Endothelial cell of umbilical vein (primary cell): ENCODE results near the gene PLXND1. TPM values are rescaled to one million over a fixed set of nuclear protein-coding genes. Genes with fewer than 3 reads are reported as not detected.

Experiments used
- BruUV-seq: library from RNA; stranded (reverse); fragments of 400-500 nt; replicated peaks from 2 replicates; lab custom pipeline; 2021; lab: Mats Ljungman, UMichigan
- CTCF ChIA-PET: fragments of 300-600, 350-600 bp; sonication (Branson Sonifier 250); formaldehyde crosslinking; loops from one replicate; lab custom pipeline; 2021; ENCODE audit warnings: antibody characterized with exemption, inconsistent platforms; lab: Charles Lee
- POLR2A ChIA-PET: fragments of 300-600, 350-600 bp; sonication (Branson Sonifier 250); formaldehyde crosslinking; loops from one replicate; lab custom pipeline; 2021; ENCODE audit warnings: antibody characterized with exemption, inconsistent platforms; lab: Charles Lee
- DNase-seq: peaks from one replicate; pipeline ENCODE4 v3.0.0-alpha.2; 2011; ENCODE audit warnings: low read depth, low spot score
- FAIRE-seq: peaks from 2 replicates; lab custom pipeline; 2011; peaks lifted over from hg19 to GRCh38; lab: Jason Lieb, UNC
- H2AFZ ChIP-seq: 2 replicates; pipeline ENCODE4 v1.6.0; 2012; ENCODE audit warnings: low read depth, low read length, control low read depth, inconsistent platforms
- H3K27ac ChIP-seq: 2 replicates; pipeline ENCODE4 v1.5.1; 2011; ENCODE audit warnings: low read depth, mild to moderate bottlenecking, control low read depth, low read length, moderate library complexity; ENCODE audit not compliant: insufficient read depth
- H3K27me3 ChIP-seq, 2 experiments: 2 replicates each; pipeline versions ENCODE4 v1.6.0 to v1.6.1; 2011; ENCODE audit warnings: low read length in 2 of 2, mixed read lengths in 1 of 2; ENCODE audit not compliant: control insufficient read depth in 2 of 2, insufficient read depth in 2 of 2
- H3K36me3 ChIP-seq, 2 experiments: 2 replicates in 1 of 2; 3 replicates in 1 of 2; pipeline ENCODE4 v1.5.1; 2011; ENCODE audit warnings: low read length in 2 of 2, mild to moderate bottlenecking in 1 of 2, moderate library complexity in 1 of 2; ENCODE audit not compliant: control insufficient read depth in 2 of 2, insufficient read depth in 2 of 2; ENCODE audit errors: extremely low read depth in 1 of 2
- H3K4me1 ChIP-seq: 3 replicates; pipeline ENCODE4 v1.5.1; 2011; ENCODE audit warnings: mild to moderate bottlenecking, low read length; ENCODE audit not compliant: control insufficient read depth, insufficient read depth; ENCODE audit errors: extremely low read depth
- H3K4me2 ChIP-seq: 2 replicates; pipeline ENCODE4 v1.6.1; 2011; ENCODE audit warnings: low read length, control low read depth, mixed read lengths; ENCODE audit not compliant: insufficient read depth
- H3K4me3 ChIP-seq, 3 experiments: fragments of 200-600 bp in 1 of 3; sonication (generic), shearing (Covaris generic) in 1 of 3; replicated peaks in 1 of 3; 2 replicates each; pipeline ENCODE4 v1.5.1; 2011 to 2016; ENCODE audit warnings: control low read depth in 3 of 3, low read length in 3 of 3, mild to moderate bottlenecking in 2 of 3, inconsistent platforms in 1 of 3, low read depth in 1 of 3, moderate library complexity in 1 of 3; ENCODE audit not compliant: insufficient read depth in 1 of 3
- H3K79me2 ChIP-seq: 2 replicates; pipeline ENCODE4 v1.6.0; 2012; ENCODE audit warnings: low read length, inconsistent platforms; ENCODE audit not compliant: control insufficient read depth, insufficient read depth
- H3K9ac ChIP-seq: replicated peaks from 2 replicates; pipeline ENCODE3; 2011; ENCODE audit warnings: low read length, control low read depth; ENCODE audit not compliant: insufficient read depth; ENCODE audit errors: extremely low read depth
- H3K9me1 ChIP-seq: replicated peaks from 3 replicates; pipeline ENCODE4 v1.6.0; 2011; ENCODE audit warnings: mild to moderate bottlenecking, low read length; ENCODE audit not compliant: control insufficient read depth, insufficient read depth; ENCODE audit errors: extremely low read depth
- H3K9me3 ChIP-seq: replicated peaks from 2 replicates; pipeline ENCODE4 v1.5.1; 2012; ENCODE audit warnings: low read length, inconsistent platforms; ENCODE audit not compliant: control insufficient read depth, insufficient read depth
- H4K20me1 ChIP-seq: replicated peaks from 2 replicates; pipeline ENCODE3; 2011; ENCODE audit warnings: mild to moderate bottlenecking, low read length; ENCODE audit not compliant: control insufficient read depth, insufficient read depth; ENCODE audit errors: extremely low read depth
- CTCF ChIP-seq, 2 donors: IDR thresholded peaks; 1 replicate in 1 of 2; 2 replicates in 1 of 2; pipeline ENCODE4 v1.5.1; 2011; ENCODE audit warnings: low read length in 2 of 2, mild to moderate bottlenecking in 2 of 2, moderate library complexity in 2 of 2, control low read depth in 1 of 2, inconsistent platforms in 1 of 2, low read depth in 1 of 2; ENCODE audit not compliant: insufficient read depth in 1 of 2; ENCODE audit errors: extremely low read depth in 1 of 2
- EZH2 ChIP-seq: IDR thresholded peaks from 2 replicates; pipeline ENCODE4 v1.6.1; 2012; ENCODE audit warnings: borderline replicate concordance, low read depth, mild to moderate bottlenecking, moderate library complexity, low read length, inconsistent platforms; ENCODE audit not compliant: severe bottlenecking
- FOS ChIP-seq: IDR thresholded peaks from 2 replicates; pipeline ENCODE4 v1.6.1; 2011; ENCODE audit warnings: mild to moderate bottlenecking, low read length, moderate library complexity, borderline replicate concordance; ENCODE audit not compliant: insufficient read depth
- GATA2 ChIP-seq: IDR thresholded peaks from 2 replicates; pipeline ENCODE4 v1.7.0; 2011; ENCODE audit warnings: low read depth, mild to moderate bottlenecking, moderate library complexity, mixed read lengths, low read length; ENCODE audit not compliant: insufficient read length, insufficient read depth
- JUN ChIP-seq: IDR thresholded peaks from 2 replicates; pipeline ENCODE4 v1.6.1; 2011; ENCODE audit warnings: borderline replicate concordance, low read depth; ENCODE audit not compliant: insufficient read length, insufficient read depth
- MAX ChIP-seq: IDR thresholded peaks from 2 replicates; pipeline ENCODE4 v1.6.1; 2011; ENCODE audit not compliant: insufficient read depth, insufficient read length
- MYC ChIP-seq: IDR thresholded peaks from one replicate; pipeline ENCODE4 v1.6.1; 2011; ENCODE audit warnings: mild to moderate bottlenecking, low read depth, low read length
- POLR2A ChIP-seq: IDR thresholded peaks from 2 replicates; pipeline ENCODE4 v1.6.1; 2012; ENCODE audit warnings: low read depth, mild to moderate bottlenecking, control low read depth, low read length
- POLR2AphosphoS5 ChIP-seq: IDR thresholded peaks from 2 replicates; pipeline ENCODE4 v1.6.1; 2012; ENCODE audit warnings: low read depth, mild to moderate bottlenecking, control low read depth, low read length, moderate library complexity; ENCODE audit not compliant: insufficient read depth
- dilution Hi-C: fragments of 300-500 bp; cut with MboI; formaldehyde crosslinking; loops from one replicate; pipeline ENCODE4 v1.15.0; 2019; ENCODE audit warnings: low sequenced_read_pairs; ENCODE audit not compliant: extremely low pct_ligation_motif_present
- intact Hi-C: fragments of 100-400 bp; cut with micrococcal nuclease; formaldehyde crosslinking; loops from one replicate; pipeline ENCODE4 v1.10.0; 2022
- polyA plus RNA-seq, 4 experiments: library from polyadenylated mRNA; depleted of rRNA in 3 of 4; stranded (reverse) in 3 of 4; unstranded in 1 of 4; fragments of >200 nt; gene quantifications; 2 replicates each; pipeline versions ENCODE4 v1.2.1 to v1.2.3, GENCODE V29; 2011 to 2012; ENCODE audit warnings: missing spikeins in 1 of 4
- total RNA-seq: library from RNA; stranded (reverse); gene quantifications from 2 replicates; pipeline ENCODE4 v1.2.3, GENCODE V29; 2021

The PLXND1 gene
- total and polyA plus RNA-seq, 2 donors (not counting 3 experiments of a cell fraction or from before 2014, with no cell fraction given), result 300 to 834 TPM

- TF ChIP-seq EZH2 (no peak), GATA2 (no peak), POLR2AphosphoS5 (no peak), POLR2A (no peak), MYC (no peak), CTCF (IDR thresholded peaks at IDR 0.05; ENCODE audit: extremely low read depth in 1 of 2, insufficient read depth in 1 of 2, low read depth in 1 of 2, low read length in 2 of 2) (no peak), JUN (no peak), FOS (no peak), MAX (no peak)
- no peak for DNase-seq
- BruUV-seq, result no TSS peak
- Histone ChIP-seq H3K4me2 (no peak overlapping the region), H3K36me3 (peaks cover 0 to 17% of the 10 kb centered on the region in 2 experiments), H3K9me1 (no peaks in the 10 kb centered on the region), H3K4me1 (no peaks in the 10 kb centered on the region), H3K4me3 (no peak overlapping the region), H3K9me3 (no peaks in the 10 kb centered on the region), H4K20me1 (no peaks in the 10 kb centered on the region), H3K9ac (no peak overlapping the region), H3K27ac (no peak overlapping the region), H3K79me2 (no peaks in the 10 kb centered on the region), H3K27me3 (no peaks in the 10 kb centered on the region), H2AFZ (no peak overlapping the region)
- no peak for FAIRE-seq
- ChIA-PET POLR2A (no interaction called here), CTCF (no interaction called here)
- intact Hi-C loops, result no loop called here
- dilution Hi-C loops, result no loop called here
These were observed 91.9 kb downstream of the PLXND1 start for GRCh38 chr3:129514563-129514962.
